HL-60 (cell line): ENCODE data around the gene EPB41L2.

ENCODE experiments used
- DNase-seq, 2 experiments: peaks; one replicate each; pipeline ENCODE4 v3.0.0-alpha.2; 2010 to 2020; ENCODE audit warnings: low read depth in 1 of 2, low spot score in 1 of 2
- H3K27ac ChIP-seq: fragments of 250-450 bp; sonication (Bioruptor Pico); replicated peaks from 2 replicates; pipeline ENCODE4 v1.5.1; 2020; ENCODE audit warnings: mild to moderate bottlenecking, moderate library complexity
- H3K27me3 ChIP-seq: fragments of 250-450 bp; sonication (Bioruptor Pico); 2 replicates; pipeline ENCODE4 v1.5.1; 2021; ENCODE audit warnings: mild to moderate bottlenecking, moderate library complexity; ENCODE audit not compliant: insufficient read depth, poor library complexity, severe bottlenecking
- H3K4me3 ChIP-seq: replicated peaks from 2 replicates; pipeline ENCODE4 v1.5.1; 2011; ENCODE audit warnings: mild to moderate bottlenecking, control low read depth, low read length; ENCODE audit not compliant: insufficient read depth
- CTCF ChIP-seq: IDR thresholded peaks from one replicate; pipeline ENCODE4 v1.5.1; 2011; ENCODE audit warnings: low read length, control low read depth, inconsistent platforms; ENCODE audit not compliant: insufficient read depth
- GABPA ChIP-seq: IDR thresholded peaks from 2 replicates; pipeline ENCODE4 v1.6.1; 2012; ENCODE audit warnings: low read depth
- POLR2AphosphoS5 ChIP-seq: IDR thresholded peaks from 2 replicates; pipeline ENCODE4 v1.6.1; 2012; ENCODE audit warnings: low read depth
- REST ChIP-seq: IDR thresholded peaks from 2 replicates; pipeline ENCODE4 v1.6.1; 2012; ENCODE audit warnings: low read depth; ENCODE audit not compliant: insufficient replicate concordance
- SPI1 ChIP-seq: IDR thresholded peaks from 2 replicates; pipeline ENCODE4 v1.6.1; 2012; ENCODE audit warnings: low read depth, mild to moderate bottlenecking, borderline replicate concordance

The EPB41L2 gene

GRCh38 chr6:130947464-130947863, 115.6 kb downstream of the EPB41L2 start:
- H3K27me3 ChIP-seq = no peaks in the 10 kb centered on the region
- TF ChIP-seq POLR2AphosphoS5 (no peak), REST (no peak), CTCF (no peak), GABPA (no peak), SPI1 (no peak)
- no peak for DNase-seq
- no peak overlapping the region for H3K27ac ChIP-seq
- no peak overlapping the region for H3K4me3 ChIP-seq

DNA sequence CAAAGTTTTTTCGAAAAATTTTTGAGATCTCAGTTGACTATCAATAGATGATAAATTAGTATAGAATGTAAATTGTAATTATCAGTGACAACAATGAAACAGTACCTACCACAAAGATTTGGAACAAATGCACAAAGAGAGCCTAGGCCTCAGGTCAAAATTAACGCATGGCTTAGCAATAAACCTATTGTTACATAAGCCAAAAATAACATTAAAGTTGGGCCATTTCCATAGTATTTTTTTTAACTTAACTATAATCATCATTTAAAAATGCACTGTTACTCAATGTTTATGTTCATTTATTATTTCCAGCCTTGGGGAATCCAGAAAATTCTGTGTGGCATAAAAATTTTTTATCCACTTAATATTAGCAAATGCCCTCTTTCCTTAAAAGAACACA, 117.0 kb downstream of the EPB41L2 start:
- Histone ChIP-seq H3K4me3 (no peak overlapping the region), H3K27me3 (no peaks in the 10 kb centered on the region), H3K27ac (no peak overlapping the region)
- TF ChIP-seq CTCF (no peak), POLR2AphosphoS5 (no peak), SPI1 (no peak), GABPA (no peak), REST (no peak)
- DNase-seq = no peak

DNA sequence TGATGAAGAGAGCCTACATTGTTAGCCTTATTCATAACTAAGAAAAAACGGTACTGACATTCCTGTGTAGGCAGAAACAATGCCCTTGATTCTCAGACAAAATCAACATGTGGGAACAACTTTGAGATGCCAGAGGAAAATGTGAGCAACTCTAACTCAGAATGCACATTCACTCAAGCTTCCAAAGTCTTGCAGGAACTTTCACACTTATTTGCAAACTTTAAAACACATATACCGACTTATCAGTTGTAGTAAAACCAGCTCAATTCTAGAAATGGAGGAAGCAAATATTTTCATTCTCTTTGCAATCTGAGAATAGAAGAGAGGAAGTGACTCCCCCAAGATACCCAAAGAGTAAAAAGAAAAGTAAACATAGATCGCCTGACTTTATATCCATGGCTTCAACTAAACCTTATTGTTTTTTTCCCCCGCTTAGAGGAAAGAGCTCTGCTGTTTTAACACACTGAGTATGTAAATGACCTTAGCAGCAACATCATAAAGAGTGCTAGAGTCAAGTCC, 117.6 kb downstream of the EPB41L2 start:
- Histone ChIP-seq H3K4me3 (no peak overlapping the region), H3K27me3 (no peaks in the 10 kb centered on the region), H3K27ac (no peak overlapping the region)
- no peak for DNase-seq
- TF ChIP-seq CTCF = no peak
- no peak for TF ChIP-seq REST
- TF ChIP-seq GABPA = no peak
- TF ChIP-seq SPI1 = no peak
- no peak for TF ChIP-seq POLR2AphosphoS5
